Measurements from ENCODE around the gene SFT2D3. TPM values are rescaled to one million over a fixed set of nuclear protein-coding genes. Genes with fewer than 3 reads are reported as not detected.

SFT2D3 gene
- total RNA-seq, 1 donor, result 5.8 TPM

GRCh38 chr2:127721311-127721977 is 20.1 kb downstream of the SFT2D3 start:
- peaks cover 53% of the 10 kb centered on the region for H3K36me3 ChIP-seq (ENCODE audit: insufficient read depth, low read length)
- no peak overlapping the region for H3K4me3 ChIP-seq (ENCODE audit: insufficient read depth, low read length)
- no peak overlapping the region for H2AFZ ChIP-seq (ENCODE audit: low read length)
- peak overlapping the region; percentile 71 for H3K27ac ChIP-seq (ENCODE audit: low read depth, low read length)
- H4K20me1 ChIP-seq (ENCODE audit: insufficient read depth, low read length), result no peaks in the 10 kb centered on the region
- H3K79me2 ChIP-seq (ENCODE audit: insufficient read depth, low read length), result no peaks in the 10 kb centered on the region
- H3K9me3 ChIP-seq (ENCODE audit: low read depth, low read length), result no peaks in the 10 kb centered on the region
- H3K27me3 ChIP-seq (ENCODE audit: insufficient read depth, low read length), result no peaks in the 10 kb centered on the region
- peaks cover 9% of the 10 kb centered on the region for H3K4me1 ChIP-seq (ENCODE audit: insufficient read depth, low read length)
- H3K4me2 ChIP-seq (ENCODE audit: insufficient read depth, low read length), result no peak overlapping the region
- no peak for DNase-seq (ENCODE audit: insufficient read length, low spot score, missing footprints)
- no peak for TF ChIP-seq CTCF (IDR thresholded peaks at IDR 0.05; ENCODE audit: extremely low read depth, low read depth, low read length)

- peak overlapping the region; percentile 71 for H3K27ac ChIP-seq (ENCODE audit: low read depth, low read length)
- no peaks in the 10 kb centered on the region for H4K20me1 ChIP-seq (ENCODE audit: insufficient read depth, low read length)
- H2AFZ ChIP-seq (ENCODE audit: low read length), result no peak overlapping the region
- no peaks in the 10 kb centered on the region for H3K27me3 ChIP-seq (ENCODE audit: insufficient read depth, low read length)
- DNase-seq (ENCODE audit: insufficient read length, low spot score, missing footprints), result no peak
- peaks cover 54% of the 10 kb centered on the region for H3K36me3 ChIP-seq (ENCODE audit: insufficient read depth, low read length)
- H3K4me3 ChIP-seq (ENCODE audit: insufficient read depth, low read length), result no peak overlapping the region
- H3K4me1 ChIP-seq (ENCODE audit: insufficient read depth, low read length), result peaks cover 9% of the 10 kb centered on the region
- H3K79me2 ChIP-seq (ENCODE audit: insufficient read depth, low read length), result no peaks in the 10 kb centered on the region
- H3K4me2 ChIP-seq (ENCODE audit: insufficient read depth, low read length), result no peak overlapping the region
- no peak for TF ChIP-seq CTCF (IDR thresholded peaks at IDR 0.05; ENCODE audit: extremely low read depth, low read depth, low read length)
- no peaks in the 10 kb centered on the region for H3K9me3 ChIP-seq (ENCODE audit: low read depth, low read length)
These were observed 20.7 kb downstream of the SFT2D3 start for GRCh38 chr2:127721978-127722355.

GRCh38 chr2:127722807-127723206 is 21.5 kb downstream of the SFT2D3 start:
- H2AFZ ChIP-seq (ENCODE audit: low read length), result no peak overlapping the region
- no peaks in the 10 kb centered on the region for H3K79me2 ChIP-seq (ENCODE audit: insufficient read depth, low read length)
- H3K27ac ChIP-seq (ENCODE audit: low read depth, low read length), result no peak overlapping the region
- no peak for TF ChIP-seq CTCF (IDR thresholded peaks at IDR 0.05; ENCODE audit: extremely low read depth, low read depth, low read length)
- H3K4me1 ChIP-seq (ENCODE audit: insufficient read depth, low read length), result peaks cover 9% of the 10 kb centered on the region
- H3K9me3 ChIP-seq (ENCODE audit: low read depth, low read length), result no peaks in the 10 kb centered on the region
- no peak for DNase-seq (ENCODE audit: insufficient read length, low spot score, missing footprints)
- no peak overlapping the region for H3K4me2 ChIP-seq (ENCODE audit: insufficient read depth, low read length)
- H3K4me3 ChIP-seq (ENCODE audit: insufficient read depth, low read length), result no peak overlapping the region
- no peaks in the 10 kb centered on the region for H3K27me3 ChIP-seq (ENCODE audit: insufficient read depth, low read length)
- no peaks in the 10 kb centered on the region for H4K20me1 ChIP-seq (ENCODE audit: insufficient read depth, low read length)
- peaks cover 52% of the 10 kb centered on the region for H3K36me3 ChIP-seq (ENCODE audit: insufficient read depth, low read length)

- no peaks in the 10 kb centered on the region for H3K27me3 ChIP-seq (ENCODE audit: insufficient read depth, low read length)
- H3K79me2 ChIP-seq (ENCODE audit: insufficient read depth, low read length), result no peaks in the 10 kb centered on the region
- no peak overlapping the region for H3K27ac ChIP-seq (ENCODE audit: low read depth, low read length)
- no peak overlapping the region for H3K4me3 ChIP-seq (ENCODE audit: insufficient read depth, low read length)
- H4K20me1 ChIP-seq (ENCODE audit: insufficient read depth, low read length), result no peaks in the 10 kb centered on the region
- H3K9me3 ChIP-seq (ENCODE audit: low read depth, low read length), result no peaks in the 10 kb centered on the region
- H3K4me2 ChIP-seq (ENCODE audit: insufficient read depth, low read length), result no peak overlapping the region
- no peak overlapping the region for H2AFZ ChIP-seq (ENCODE audit: low read length)
- DNase-seq (ENCODE audit: insufficient read length, low spot score, missing footprints), result no peak
- peaks cover 18% of the 10 kb centered on the region for H3K36me3 ChIP-seq (ENCODE audit: insufficient read depth, low read length)
- TF ChIP-seq CTCF (IDR thresholded peaks at IDR 0.05; ENCODE audit: extremely low read depth, low read depth, low read length), result no peak
- peaks cover 9% of the 10 kb centered on the region for H3K4me1 ChIP-seq (ENCODE audit: insufficient read depth, low read length)
These were observed 25.0 kb downstream of the SFT2D3 start for GRCh38 chr2:127726158-127726880.

All from osteoblast (primary cell).